HL-60/S4 (cell line): ENCODE results near the gene GLRA1.
"Not testable (repeated sequence)": the region's sequence is repeated elsewhere in the genome, so short reads cannot be mapped to it uniquely, and the experiment has no call there.

Experiments
- in situ Hi-C: fragments of 300-500 bp; cut with MboI; formaldehyde crosslinking; loops from 2 replicates; pipeline ENCODE4 v1.14.3; 2022; ENCODE audit warnings: low sequenced_read_pairs

GLRA1 gene

GRCh38 chr5:151886546-151887275 lies 37.9 kb downstream of the GLRA1 start:
- in situ Hi-C loops, result no loop called here

GRCh38 chr5:151885138-151885908 lies 39.3 kb downstream of the GLRA1 start:
- in situ Hi-C loops, result no loop called here

- in situ Hi-C loops, result no loop called here
These were observed 42.9 kb downstream of the GLRA1 start for GRCh38 chr5:151881621-151882225.

DNA sequence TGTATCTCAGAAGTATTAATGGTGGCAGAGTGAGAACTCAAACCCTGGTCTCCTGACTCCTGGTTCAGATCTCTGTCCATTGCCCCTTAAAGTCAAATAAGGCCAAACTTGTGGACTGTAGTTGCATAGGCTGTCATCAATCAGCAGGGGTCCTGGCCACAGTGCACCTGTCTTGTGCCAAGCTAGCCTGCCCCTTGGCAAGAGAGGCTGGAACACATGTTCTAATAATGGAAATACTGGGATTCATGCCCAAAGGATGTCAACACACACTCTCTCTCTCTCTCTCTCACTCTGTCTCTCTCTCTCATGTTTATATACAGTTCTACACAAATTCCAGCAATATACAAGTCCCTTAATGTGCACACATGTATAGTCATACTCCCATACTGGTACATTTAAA lies 44.3 kb downstream of the GLRA1 start:
- in situ Hi-C loops, result no loop called here

GRCh38 chr5:151873701-151874100 lies 51.0 kb downstream of the GLRA1 start:
- in situ Hi-C loops, result no loop called here

- in situ Hi-C loops, result no loop called here
These were observed 52.0 kb downstream of the GLRA1 start for GRCh38 chr5:151872701-151873100.

- in situ Hi-C loops, result no loop called here
These were observed 53.8 kb downstream of the GLRA1 start for GRCh38 chr5:151870820-151871219.

DNA sequence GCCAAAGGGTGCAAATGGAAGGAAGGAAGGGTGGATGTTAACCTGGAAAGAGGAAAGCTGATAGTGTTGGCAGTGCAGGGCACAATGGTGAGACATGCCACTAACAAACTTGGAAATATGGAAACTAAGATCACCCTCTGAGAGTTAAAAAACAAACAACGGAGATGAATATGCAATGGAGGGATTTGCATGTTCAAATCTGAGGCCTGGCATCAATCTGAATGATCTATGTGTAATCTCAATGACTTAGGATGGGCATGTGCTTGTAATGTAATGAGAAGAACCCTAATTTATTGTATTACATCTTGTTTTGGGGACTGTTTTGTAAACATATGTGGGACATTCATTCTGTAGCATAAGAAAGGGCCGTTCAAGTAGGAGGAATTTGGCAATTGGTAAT lies 54.4 kb downstream of the GLRA1 start:
- in situ Hi-C loops, result no loop called here

DNA sequence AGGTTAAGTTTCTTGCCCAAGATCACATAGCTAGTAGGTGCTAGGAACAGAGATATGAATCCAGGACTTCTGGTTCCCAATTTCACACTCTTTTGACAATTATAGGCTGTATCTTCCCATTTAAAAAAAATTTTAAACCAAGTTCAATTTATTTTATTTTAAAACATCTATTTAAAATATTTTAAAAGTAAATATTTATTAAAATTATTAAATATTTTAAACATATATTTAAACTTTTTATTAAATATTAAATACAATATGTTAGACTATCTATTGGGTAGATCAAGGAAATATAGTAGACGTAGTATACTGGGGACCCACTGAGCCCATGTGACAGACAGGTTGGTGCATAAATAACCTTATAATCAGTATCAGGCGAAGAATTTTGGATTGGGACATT lies 54.8 kb downstream of the GLRA1 start:
- in situ Hi-C loops, result no loop called here

DNA sequence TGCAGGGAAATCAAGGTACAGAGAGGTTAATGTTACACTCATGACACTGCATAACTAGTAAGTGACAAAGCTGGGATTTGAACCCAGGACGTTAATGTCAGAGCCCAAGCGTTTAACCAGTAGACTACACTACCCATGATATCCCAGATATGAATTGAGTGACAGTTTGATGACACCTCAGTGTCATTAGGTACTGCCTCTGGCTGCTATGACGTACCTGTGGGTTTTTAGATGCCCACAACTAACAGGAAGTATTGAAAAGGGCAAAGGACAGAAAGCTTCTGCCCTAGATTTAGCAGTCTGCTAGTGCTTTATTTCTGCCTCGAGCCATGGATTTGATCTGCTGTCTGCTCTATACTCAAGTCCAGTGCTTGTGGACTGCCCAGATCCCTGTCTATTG lies 56.2 kb downstream of the GLRA1 start:
- in situ Hi-C loops, result no loop called here

GRCh38 chr5:151864061-151864748 lies 60.4 kb downstream of the GLRA1 start:
- in situ Hi-C loops, result no loop called here

DNA sequence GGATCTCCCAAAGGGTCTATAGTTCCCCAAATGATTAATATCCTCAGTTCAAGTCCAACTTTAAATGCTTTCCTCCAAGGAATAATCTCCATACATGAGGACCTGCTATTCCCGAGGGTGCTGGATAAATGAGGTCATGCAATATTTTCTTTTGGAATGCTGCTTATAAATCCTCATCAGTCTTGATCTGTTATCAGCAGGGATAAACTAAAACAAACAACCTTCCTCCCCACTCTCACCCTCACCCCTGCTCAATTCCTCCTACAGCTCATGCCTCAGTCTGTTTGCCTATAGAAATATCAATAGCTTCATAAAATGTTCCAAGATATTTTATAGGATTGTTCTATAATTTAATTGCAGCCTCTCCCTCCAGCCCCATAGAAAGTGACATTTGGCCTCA lies 61.1 kb downstream of the GLRA1 start:
- in situ Hi-C loops, result no loop called here

- in situ Hi-C loops, result no loop called here
These were observed 61.7 kb downstream of the GLRA1 start for GRCh38 chr5:151862811-151863472.

- in situ Hi-C loops, result not testable (repeated sequence)
These were observed 63.8 kb downstream of the GLRA1 start for GRCh38 chr5:151860867-151861266.

GRCh38 chr5:151856861-151857260 lies 67.8 kb downstream of the GLRA1 start:
- in situ Hi-C loops, result no loop called here

- in situ Hi-C loops, result no loop called here
These were observed 69.0 kb downstream of the GLRA1 start for GRCh38 chr5:151855701-151856100.

DNA sequence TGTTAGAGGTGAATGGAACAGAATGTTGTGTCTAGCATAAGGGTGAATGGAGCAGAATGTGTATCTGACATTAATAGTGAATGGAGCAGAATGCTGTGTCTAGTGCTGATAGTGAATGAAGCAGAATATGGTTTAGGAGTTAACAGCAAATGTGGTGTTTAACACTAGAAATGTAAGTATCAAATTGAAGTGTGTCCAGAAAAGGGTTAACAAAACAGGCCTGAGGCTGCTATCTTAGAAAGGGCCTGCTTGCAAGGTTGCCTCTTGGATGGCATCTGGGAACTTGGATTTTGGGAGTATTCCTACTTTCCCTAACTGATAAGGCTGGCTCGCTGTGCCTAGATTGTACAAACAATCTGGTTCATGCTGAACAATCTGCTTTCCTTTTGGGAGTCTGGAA lies 76.8 kb downstream of the GLRA1 start:
- in situ Hi-C loops, result loop anchor here (25.0 kb wide), 1 partner anchor 289 kb away; no protein-coding TSS in a partner anchor

DNA sequence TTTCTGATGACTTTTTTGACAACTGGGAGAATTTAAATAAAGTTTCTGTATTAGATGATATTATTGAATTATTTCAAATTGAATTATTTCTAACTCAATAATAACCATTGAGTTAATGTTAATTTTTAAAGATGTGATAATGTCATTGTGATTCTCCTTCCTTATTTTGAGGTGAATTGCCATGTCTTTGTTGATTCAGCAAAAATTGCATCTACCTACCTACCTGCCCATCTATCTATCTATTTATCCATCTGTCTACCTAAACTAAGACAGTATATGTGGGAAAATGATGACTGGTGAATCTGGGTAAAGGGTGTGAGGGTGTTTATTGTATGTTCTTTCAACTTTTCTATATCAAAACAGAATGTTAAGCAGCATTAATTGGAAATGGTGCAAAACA lies 77.9 kb downstream of the GLRA1 start:
- in situ Hi-C loops, result loop anchor here (25.0 kb wide), 1 partner anchor 291 kb away; no protein-coding TSS in a partner anchor

DNA sequence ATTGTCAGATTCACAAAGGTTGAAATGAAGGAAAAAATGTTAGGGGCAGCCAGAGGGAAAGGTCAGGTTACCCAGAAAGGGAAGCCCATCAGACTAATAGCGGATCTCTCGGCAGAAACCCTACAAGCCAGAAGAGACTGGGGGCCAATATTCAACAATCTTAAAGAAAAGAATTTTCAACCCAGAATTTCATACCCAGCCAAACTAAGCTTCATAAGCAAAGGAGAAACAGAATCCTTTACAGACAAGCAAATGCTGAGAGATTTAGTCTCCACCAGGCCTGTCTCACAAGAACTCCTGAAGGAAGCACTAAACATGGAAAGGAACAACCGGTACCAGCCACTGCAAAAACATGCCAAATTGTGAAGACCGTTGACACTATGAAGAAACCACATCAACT lies 91.8 kb downstream of the GLRA1 start:
- in situ Hi-C loops, result loop anchor here (25.0 kb wide), 1 partner anchor 304 kb away; no protein-coding TSS in a partner anchor

GRCh38 chr5:151829370-151829769 lies 95.3 kb downstream of the GLRA1 start:
- in situ Hi-C loops, result loop anchor here (25.0 kb wide), 1 partner anchor 308 kb away; no protein-coding TSS in a partner anchor
